ENCODE measurements around the gene SPOPL.

SPOPL gene

GRCh38 chr2:138500592-138501424 is 762 bp upstream of the SPOPL start:
- Histone ChIP-seq H4K20me1 (ENCODE audit: low read depth, low read length) (no peaks in the 10 kb centered on the region), H3K79me2 (ENCODE audit: insufficient read depth, low read length) (peaks cover 36% of the 10 kb centered on the region), H3K9me3 (ENCODE audit: insufficient read depth, low read length) (no peaks in the 10 kb centered on the region), H3K9me2 (replicated peaks; ENCODE audit: insufficient read depth, low read length) (no peaks in the 10 kb centered on the region), H3K36me3 (ENCODE audit: low read length) (no peaks in the 10 kb centered on the region), H2AFZ (ENCODE audit: low read depth, low read length, severe bottlenecking) (peak overlapping the region; percentile 91), H3K4me3 (ENCODE audit: insufficient read depth, low read length, poor library complexity, severe bottlenecking) (peak overlapping the region; percentile 64), H3K4me2 (ENCODE audit: low read depth, low read length, poor library complexity, severe bottlenecking) (peak overlapping the region; percentile 72), H3K9ac (ENCODE audit: low read length) (peak overlapping the region; percentile 76), H3K27ac (ENCODE audit: low read depth, low read length) (no peak overlapping the region), H3F3A (ENCODE audit: insufficient read depth) (peaks cover 28% of the 10 kb centered on the region), H3K27me3 (ENCODE audit: low read length) (no peaks in the 10 kb centered on the region)
- TF ChIP-seq CTCF (IDR thresholded peaks at IDR 0.05; ENCODE audit: insufficient read depth, low read length, poor library complexity, severe bottlenecking) (no peak), EZH2phosphoT487 (conservative IDR thresholded peaks at IDR 0.05; ENCODE audit: low read length) (no peak)

DNA sequence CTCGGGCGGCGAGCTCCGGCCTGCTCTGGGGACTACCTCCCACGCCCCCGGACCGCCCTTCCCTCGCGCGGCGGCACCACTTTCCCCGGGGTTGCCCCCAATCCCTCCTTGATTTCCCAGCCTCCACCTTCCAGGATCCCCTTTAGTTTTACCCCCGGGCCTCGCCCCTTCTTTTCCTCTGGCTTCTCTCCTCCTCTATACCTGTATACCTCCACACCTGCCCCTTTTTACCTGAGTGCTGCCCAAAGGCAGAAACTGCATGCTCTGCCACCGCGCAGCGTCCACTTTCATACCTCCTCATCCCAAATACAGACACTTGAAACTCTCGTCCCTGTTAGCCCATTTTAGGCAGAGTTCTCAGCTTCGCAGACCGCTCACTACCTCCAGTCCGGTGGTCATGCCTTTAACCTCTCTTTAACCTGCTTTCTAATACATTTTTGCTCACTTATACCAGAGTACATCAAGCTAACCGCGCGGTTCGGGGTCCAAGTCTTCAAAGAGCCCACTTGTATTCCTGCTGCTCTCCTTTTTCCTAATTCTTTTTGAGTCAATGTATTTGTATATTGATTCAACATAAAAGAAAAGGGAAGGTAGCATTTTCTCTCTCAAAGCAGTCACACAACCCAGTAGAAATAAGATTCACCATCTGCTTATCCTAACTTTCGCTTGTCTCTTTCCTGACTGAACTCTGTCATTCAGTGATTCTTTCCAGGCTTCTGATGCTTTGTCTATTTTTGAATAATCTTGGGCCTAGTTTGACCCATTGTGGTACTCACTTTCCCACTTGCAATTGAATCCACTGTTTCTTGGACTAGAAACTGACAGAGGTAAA is 901 bp downstream of the SPOPL start:
- TF ChIP-seq EZH2phosphoT487 (conservative IDR thresholded peaks at IDR 0.05; ENCODE audit: low read length) = no peak
- no peak for TF ChIP-seq CTCF (IDR thresholded peaks at IDR 0.05; ENCODE audit: insufficient read depth, low read length, poor library complexity, severe bottlenecking)
- H3K79me2 ChIP-seq (ENCODE audit: insufficient read depth, low read length) = peaks cover 53% of the 10 kb centered on the region
- no peak overlapping the region for H2AFZ ChIP-seq (ENCODE audit: low read depth, low read length, severe bottlenecking)

DNA sequence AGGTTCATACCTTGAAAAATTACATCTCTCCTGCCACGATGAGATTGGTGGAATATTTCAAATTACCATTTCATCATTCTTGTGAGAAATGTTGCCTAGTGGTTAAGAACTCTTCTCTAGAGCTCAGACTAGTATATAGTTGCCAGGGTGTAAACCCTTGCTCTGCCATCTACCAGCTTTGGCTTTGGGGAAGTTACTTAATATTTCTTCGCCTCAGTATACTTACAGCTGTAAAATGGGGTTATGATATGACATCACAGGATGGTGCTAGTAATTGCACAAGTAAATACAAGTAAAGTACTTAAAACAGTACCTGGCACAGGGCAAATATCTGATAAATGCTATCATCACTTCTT is 1.5 kb downstream of the SPOPL start:
- Histone ChIP-seq H3K9ac (ENCODE audit: low read length) (peak overlapping the region; percentile 76), H3K27me3 (ENCODE audit: low read length) (no peaks in the 10 kb centered on the region), H3K9me3 (ENCODE audit: insufficient read depth, low read length) (no peaks in the 10 kb centered on the region), H3K79me2 (ENCODE audit: insufficient read depth, low read length) (peaks cover 59% of the 10 kb centered on the region), H2AFZ (ENCODE audit: low read depth, low read length, severe bottlenecking) (no peak overlapping the region), H3K36me3 (ENCODE audit: low read length) (no peaks in the 10 kb centered on the region), H3K4me3 (ENCODE audit: insufficient read depth, low read length, poor library complexity, severe bottlenecking) (peak overlapping the region; percentile 64), H4K20me1 (ENCODE audit: low read depth, low read length) (no peaks in the 10 kb centered on the region), H3K27ac (ENCODE audit: low read depth, low read length) (peak overlapping the region; percentile 92), H3K9me2 (replicated peaks; ENCODE audit: insufficient read depth, low read length) (no peaks in the 10 kb centered on the region), H3K4me2 (ENCODE audit: low read depth, low read length, poor library complexity, severe bottlenecking) (peak overlapping the region; percentile 76), H3F3A (ENCODE audit: insufficient read depth) (peaks cover 28% of the 10 kb centered on the region)
- TF ChIP-seq CTCF (IDR thresholded peaks at IDR 0.05; ENCODE audit: insufficient read depth, low read length, poor library complexity, severe bottlenecking) (no peak), EZH2phosphoT487 (conservative IDR thresholded peaks at IDR 0.05; ENCODE audit: low read length) (no peak)

More for the DNA sequence above, 901 bp downstream of the SPOPL start:
- Histone ChIP-seq H3K4me2 (ENCODE audit: low read depth, low read length, poor library complexity, severe bottlenecking) (peak overlapping the region; percentile 76), H3K27me3 (ENCODE audit: low read length) (no peaks in the 10 kb centered on the region), H3K36me3 (ENCODE audit: low read length) (no peaks in the 10 kb centered on the region), H3K9ac (ENCODE audit: low read length) (peak overlapping the region; percentile 76), H3K9me3 (ENCODE audit: insufficient read depth, low read length) (no peaks in the 10 kb centered on the region), H3K9me2 (replicated peaks; ENCODE audit: insufficient read depth, low read length) (no peaks in the 10 kb centered on the region), H3F3A (ENCODE audit: insufficient read depth) (peaks cover 28% of the 10 kb centered on the region), H3K4me3 (ENCODE audit: insufficient read depth, low read length, poor library complexity, severe bottlenecking) (peak overlapping the region; percentile 64), H4K20me1 (ENCODE audit: low read depth, low read length) (no peaks in the 10 kb centered on the region), H3K27ac (ENCODE audit: low read depth, low read length) (peak overlapping the region; percentile 92)
